ENCODE data around the gene ATP5PD.
"Not testable (repeated sequence)": the region's sequence is repeated elsewhere in the genome, so short reads cannot be mapped to it uniquely, and the experiment has no call there.

Gene ATP5PD

GRCh38 chr17:75013092-75013559 lies 33.6 kb downstream of the ATP5PD start:
- no peak for DNase-seq

GRCh38 chr17:75012346-75013091 lies 34.2 kb downstream of the ATP5PD start, which contains the start of gene MRPL58:
MRPL58 (plus strand) TSS chr17:75012670; CDS start chr17:75012687, 17 bp downstream.
- peak; percentile 50 for DNase-seq

- no peak for DNase-seq
Measured at GRCh38 chr17:75012096-75012345, 34.7 kb downstream of the ATP5PD start.

GRCh38 chr17:75011401-75012095 lies 35.2 kb downstream of the ATP5PD start:
- peak; percentile 55 for DNase-seq

GRCh38 chr17:75010683-75011400 lies 35.9 kb downstream of the ATP5PD start:
- peak; percentile 86 for DNase-seq

- DNase-seq = no peak
Measured at GRCh38 chr17:75009139-75009724, 37.5 kb downstream of the ATP5PD start.

- DNase-seq = no peak
Measured at GRCh38 chr17:75008373-75008772, 38.4 kb downstream of the ATP5PD start.

- no peak for DNase-seq
Measured at GRCh38 chr17:75006653-75007052, 40.1 kb downstream of the ATP5PD start.

- not testable (repeated sequence) for DNase-seq
Measured at GRCh38 chr17:75006084-75006483, 40.7 kb downstream of the ATP5PD start.

- DNase-seq = no peak
Measured at GRCh38 chr17:75005291-75005690, 41.5 kb downstream of the ATP5PD start.

- no peak for DNase-seq
Measured at GRCh38 chr17:75004371-75004770, 42.4 kb downstream of the ATP5PD start.

GRCh38 chr17:75003957-75004355 lies 42.8 kb downstream of the ATP5PD start:
- no peak for DNase-seq

- no peak for DNase-seq
Measured at GRCh38 chr17:75003070-75003956, 43.5 kb downstream of the ATP5PD start.

- DNase-seq = no peak
Measured at GRCh38 chr17:75001915-75002843, 44.6 kb downstream of the ATP5PD start.

- DNase-seq = no peak
Measured at GRCh38 chr17:74999523-74999922, 47.2 kb downstream of the ATP5PD start.

GRCh38 chr17:74998783-74999182 lies 48.0 kb downstream of the ATP5PD start:
- DNase-seq = no peak

- no peak for DNase-seq
Measured at GRCh38 chr17:74995847-74996246, 50.9 kb downstream of the ATP5PD start.

GRCh38 chr17:74994440-74994839 lies 52.3 kb downstream of the ATP5PD start:
- no peak for DNase-seq

- no peak for DNase-seq
Measured at GRCh38 chr17:74992223-74992622, 54.5 kb downstream of the ATP5PD start.

GRCh38 chr17:74990581-74991105 lies 56.1 kb downstream of the ATP5PD start:
- DNase-seq = no peak
